Upper lobe of right lung (tissue), 1 donor: ENCODE data around the gene CDC42EP3. TPM values are rescaled to one million over a fixed set of nuclear protein-coding genes. Genes with fewer than 3 reads are reported as not detected.

Experiments used
- ATAC-seq: fragments of 200-7000 bp; cut with Tn5 transposase; one replicate; pipeline ENCODE4 v1.9.1; 2020; ENCODE audit warnings: mild to moderate bottlenecking, moderate library complexity
- DNase-seq: peaks from one replicate; pipeline ENCODE4 v3.0.0-alpha.2; 2020
- H3K27ac ChIP-seq: fragments of 200-600 bp; one replicate; pipeline ENCODE4 v1.8.0; 2022
- H3K27me3 ChIP-seq: fragments of 200-600 bp; one replicate; pipeline ENCODE4 v1.8.0; 2022; ENCODE audit warnings: mild to moderate bottlenecking
- H3K36me3 ChIP-seq: fragments of 200-600 bp; one replicate; pipeline ENCODE4 v1.8.0; 2022
- H3K4me1 ChIP-seq: fragments of 200-600 bp; one replicate; pipeline ENCODE4 v1.8.0; 2022
- H3K4me3 ChIP-seq: fragments of 200-600 bp; one replicate; pipeline ENCODE4 v1.8.0; 2022; ENCODE audit warnings: mild to moderate bottlenecking
- H3K9me3 ChIP-seq: fragments of 200-600 bp; one replicate; pipeline ENCODE4 v1.8.0; 2022
- CTCF ChIP-seq: fragments of 200-600 bp; IDR thresholded peaks from one replicate; pipeline ENCODE4 v1.8.0; 2022; ENCODE audit warnings: antibody characterized with exemption
- intact Hi-C: fragments of 100-400 bp; cut with DNase I; formaldehyde crosslinking; loops from one replicate; pipeline ENCODE4 v1.11.0; 2022
- total RNA-seq: library from RNA; stranded (reverse); fragmentation: NEBNext Ultra II Directional; extraction: Animal tissue kit (Norgen Biotek cat#: 25700); gene quantifications from one replicate; pipeline ENCODE4 v1.2.1, GENCODE V29; 2021
- donor health status: DM: no; HTN: yes; CAD: no; lungs with severe emphysema.

Gene CDC42EP3
- total RNA-seq, 1 donor from 2014 or later = 71.1 TPM

GRCh38 chr2:37663390-37663789 is 8.1 kb downstream of the CDC42EP3 start:
- no peak for DNase-seq
- no peak for TF ChIP-seq CTCF
- peaks cover 15% of the 10 kb centered on the region for H3K36me3 ChIP-seq
- H3K27me3 ChIP-seq = no peaks in the 10 kb centered on the region
- H3K9me3 ChIP-seq = no peaks in the 10 kb centered on the region
- peak overlapping the region; percentile 6 for H3K27ac ChIP-seq
- no peak for ATAC-seq
- intact Hi-C loops = no loop called here
- H3K4me3 ChIP-seq = no peak overlapping the region
- H3K4me1 ChIP-seq = peaks cover 89% of the 10 kb centered on the region

- H3K4me3 ChIP-seq = no peak overlapping the region
- no peak overlapping the region for H3K27ac ChIP-seq
- H3K36me3 ChIP-seq = peaks cover 7% of the 10 kb centered on the region
- DNase-seq (no peak), ATAC-seq (no peak)
- no peaks in the 10 kb centered on the region for H3K27me3 ChIP-seq
- peaks cover 87% of the 10 kb centered on the region for H3K4me1 ChIP-seq
- intact Hi-C loops = no loop called here
- no peak for TF ChIP-seq CTCF
- H3K9me3 ChIP-seq = no peaks in the 10 kb centered on the region
Measured at GRCh38 chr2:37659723-37660122, 11.7 kb downstream of the CDC42EP3 start.

GRCh38 chr2:37658682-37659081 is 12.8 kb downstream of the CDC42EP3 start:
- no peak for DNase-seq
- H3K27ac ChIP-seq = peak overlapping the region; percentile 7
- no peak for TF ChIP-seq CTCF
- peaks cover 7% of the 10 kb centered on the region for H3K36me3 ChIP-seq
- no peak for ATAC-seq
- intact Hi-C loops = no loop called here
- no peak overlapping the region for H3K4me3 ChIP-seq
- no peaks in the 10 kb centered on the region for H3K27me3 ChIP-seq
- no peaks in the 10 kb centered on the region for H3K9me3 ChIP-seq
- H3K4me1 ChIP-seq = peaks cover 89% of the 10 kb centered on the region

GRCh38 chr2:37657471-37657870 is 14.0 kb downstream of the CDC42EP3 start:
- no peak for DNase-seq
- Histone ChIP-seq H3K27me3 (no peaks in the 10 kb centered on the region), H3K36me3 (no peaks in the 10 kb centered on the region), H3K9me3 (no peaks in the 10 kb centered on the region), H3K27ac (peak overlapping the region; percentile 65), H3K4me1 (peaks cover 89% of the 10 kb centered on the region), H3K4me3 (no peak overlapping the region)
- intact Hi-C loops = no loop called here
- TF ChIP-seq CTCF = no peak
- no peak for ATAC-seq

GRCh38 chr2:37656512-37657423 is 14.7 kb downstream of the CDC42EP3 start:
- Histone ChIP-seq H3K36me3 (no peaks in the 10 kb centered on the region), H3K4me1 (peaks cover 90% of the 10 kb centered on the region), H3K9me3 (no peaks in the 10 kb centered on the region), H3K27ac (peak overlapping the region; percentile 65), H3K27me3 (no peaks in the 10 kb centered on the region), H3K4me3 (no peak overlapping the region)
- no peak for DNase-seq
- no peak for TF ChIP-seq CTCF
- intact Hi-C loops = no loop called here
- peak; percentile 51 for ATAC-seq
